Stimulated activated memory B cell treated with anti-CD40 and anti-IgM and Interleukin-4, amounts not matched to agents 10 μg/mL and 1 μg/mL and 100 μg/mL, for 72 hours (primary cell): ENCODE results near the gene PLOD2.
"Not testable (repeated sequence)": the region's sequence is repeated elsewhere in the genome, so short reads cannot be mapped to it uniquely, and the experiment has no call there.

Experiments used
- ATAC-seq: fragments of 150-1000 bp; cut with Tn5 transposase; 2 replicates; pipeline ENCODE4 v1.10.0; 2021
- H3K27ac Mint-ChIP-seq: one replicate; pipeline ENCODE4 v1.8.0; 2022; ENCODE audit warnings: mild to moderate bottlenecking, mixed read lengths
- H3K27me3 Mint-ChIP-seq: one replicate; pipeline ENCODE4 v1.8.0; 2022; ENCODE audit warnings: mixed read lengths
- H3K36me3 Mint-ChIP-seq: one replicate; pipeline ENCODE4 v1.8.0; 2022; ENCODE audit warnings: mixed read lengths
- H3K4me1 Mint-ChIP-seq: one replicate; pipeline ENCODE4 v1.8.0; 2022; ENCODE audit warnings: mixed read lengths
- H3K4me3 Mint-ChIP-seq: one replicate; pipeline ENCODE4 v1.8.0; 2022; ENCODE audit warnings: mild to moderate bottlenecking, moderate library complexity, mixed read lengths
- H3K9me3 Mint-ChIP-seq: one replicate; pipeline ENCODE4 v1.8.0; 2022; ENCODE audit warnings: mixed read lengths

PLOD2 gene

GRCh38 chr3:146134348-146135117, 26.5 kb downstream of the PLOD2 start:
- no peaks in the 10 kb centered on the region for H3K4me1 Mint-ChIP-seq
- ATAC-seq: no peak
- no peak overlapping the region for H3K27ac Mint-ChIP-seq
- no peaks in the 10 kb centered on the region for H3K9me3 Mint-ChIP-seq
- H3K27me3 Mint-ChIP-seq: no peaks in the 10 kb centered on the region
- H3K4me3 Mint-ChIP-seq: no peak overlapping the region
- H3K36me3 Mint-ChIP-seq: no peaks in the 10 kb centered on the region

GRCh38 chr3:146133441-146133840, 27.5 kb downstream of the PLOD2 start:
- H3K4me1 Mint-ChIP-seq: no peaks in the 10 kb centered on the region
- H3K36me3 Mint-ChIP-seq: no peaks in the 10 kb centered on the region
- H3K27me3 Mint-ChIP-seq: no peaks in the 10 kb centered on the region
- ATAC-seq: no peak
- H3K27ac Mint-ChIP-seq: no peak overlapping the region
- no peaks in the 10 kb centered on the region for H3K9me3 Mint-ChIP-seq
- no peak overlapping the region for H3K4me3 Mint-ChIP-seq

- no peaks in the 10 kb centered on the region for H3K9me3 Mint-ChIP-seq
- H3K4me1 Mint-ChIP-seq: no peaks in the 10 kb centered on the region
- no peak overlapping the region for H3K4me3 Mint-ChIP-seq
- H3K27me3 Mint-ChIP-seq: no peaks in the 10 kb centered on the region
- ATAC-seq: no peak
- H3K36me3 Mint-ChIP-seq: no peaks in the 10 kb centered on the region
- H3K27ac Mint-ChIP-seq: no peak overlapping the region
Observed at GRCh38 chr3:146131616-146132410, 29.2 kb downstream of the PLOD2 start.

GRCh38 chr3:146130881-146131371, 30.1 kb downstream of the PLOD2 start:
- no peak for ATAC-seq
- Mint-ChIP-seq H3K4me3 (no peak overlapping the region), H3K9me3 (no peaks in the 10 kb centered on the region), H3K4me1 (no peaks in the 10 kb centered on the region), H3K36me3 (no peaks in the 10 kb centered on the region), H3K27ac (no peak overlapping the region), H3K27me3 (no peaks in the 10 kb centered on the region)

- Mint-ChIP-seq H3K4me3 (no peak overlapping the region), H3K27me3 (no peaks in the 10 kb centered on the region), H3K27ac (no peak overlapping the region), H3K36me3 (no peaks in the 10 kb centered on the region), H3K4me1 (no peaks in the 10 kb centered on the region), H3K9me3 (no peaks in the 10 kb centered on the region)
- no peak for ATAC-seq
Observed at GRCh38 chr3:146129750-146130149, 31.2 kb downstream of the PLOD2 start.

GRCh38 chr3:146128939-146129338, 32.0 kb downstream of the PLOD2 start:
- H3K4me3 Mint-ChIP-seq: no peak overlapping the region
- peaks cover 3% of the 10 kb centered on the region for H3K9me3 Mint-ChIP-seq
- no peaks in the 10 kb centered on the region for H3K36me3 Mint-ChIP-seq
- no peak for ATAC-seq
- no peak overlapping the region for H3K27ac Mint-ChIP-seq
- no peaks in the 10 kb centered on the region for H3K4me1 Mint-ChIP-seq
- H3K27me3 Mint-ChIP-seq: no peaks in the 10 kb centered on the region

- Mint-ChIP-seq H3K36me3 (no peaks in the 10 kb centered on the region), H3K27me3 (no peaks in the 10 kb centered on the region), H3K9me3 (peaks cover 3% of the 10 kb centered on the region), H3K4me3 (no peak overlapping the region), H3K4me1 (no peaks in the 10 kb centered on the region), H3K27ac (no peak overlapping the region)
- ATAC-seq: no peak
Observed at GRCh38 chr3:146128179-146128578, 32.8 kb downstream of the PLOD2 start.

- no peaks in the 10 kb centered on the region for H3K4me1 Mint-ChIP-seq
- ATAC-seq: no peak
- no peak overlapping the region for H3K27ac Mint-ChIP-seq
- no peaks in the 10 kb centered on the region for H3K36me3 Mint-ChIP-seq
- no peaks in the 10 kb centered on the region for H3K27me3 Mint-ChIP-seq
- H3K9me3 Mint-ChIP-seq: peaks cover 6% of the 10 kb centered on the region
- no peak overlapping the region for H3K4me3 Mint-ChIP-seq
Observed at GRCh38 chr3:146125951-146126350, 35.0 kb downstream of the PLOD2 start.

- Mint-ChIP-seq H3K4me1 (no peaks in the 10 kb centered on the region), H3K4me3 (no peak overlapping the region), H3K27me3 (no peaks in the 10 kb centered on the region), H3K9me3 (peaks cover 6% of the 10 kb centered on the region), H3K27ac (no peak overlapping the region), H3K36me3 (no peaks in the 10 kb centered on the region)
- no peak for ATAC-seq
Observed at GRCh38 chr3:146124126-146124801, 36.7 kb downstream of the PLOD2 start.

- no peaks in the 10 kb centered on the region for H3K27me3 Mint-ChIP-seq
- no peak overlapping the region for H3K4me3 Mint-ChIP-seq
- H3K4me1 Mint-ChIP-seq: no peaks in the 10 kb centered on the region
- no peak for ATAC-seq
- no peak overlapping the region for H3K27ac Mint-ChIP-seq
- peaks cover 18% of the 10 kb centered on the region for H3K9me3 Mint-ChIP-seq
- no peaks in the 10 kb centered on the region for H3K36me3 Mint-ChIP-seq
Observed at GRCh38 chr3:146117406-146118285, 43.3 kb downstream of the PLOD2 start.

GRCh38 chr3:146115619-146116018, 45.4 kb downstream of the PLOD2 start:
- H3K9me3 Mint-ChIP-seq: peaks cover 17% of the 10 kb centered on the region
- no peaks in the 10 kb centered on the region for H3K36me3 Mint-ChIP-seq
- no peak overlapping the region for H3K27ac Mint-ChIP-seq
- no peak overlapping the region for H3K4me3 Mint-ChIP-seq
- no peaks in the 10 kb centered on the region for H3K4me1 Mint-ChIP-seq
- no peak for ATAC-seq
- H3K27me3 Mint-ChIP-seq: no peaks in the 10 kb centered on the region

GRCh38 chr3:146113804-146114203, 47.2 kb downstream of the PLOD2 start:
- H3K4me3 Mint-ChIP-seq, H3K36me3 Mint-ChIP-seq: not testable (repeated sequence)

GRCh38 chr3:146111337-146111736, 49.6 kb downstream of the PLOD2 start:
- Mint-ChIP-seq H3K4me3 (no peak overlapping the region), H3K9me3 (peaks cover 17% of the 10 kb centered on the region), H3K36me3 (no peaks in the 10 kb centered on the region), H3K27me3 (no peaks in the 10 kb centered on the region), H3K27ac (no peak overlapping the region), H3K4me1 (no peaks in the 10 kb centered on the region)
- no peak for ATAC-seq

More at GRCh38 chr3:146113804-146114203, 47.2 kb downstream of the PLOD2 start:
- H3K27me3 Mint-ChIP-seq, H3K4me1 Mint-ChIP-seq, H3K27ac Mint-ChIP-seq, ATAC-seq: not testable (repeated sequence)
- H3K9me3 Mint-ChIP-seq: peaks cover 17% of the 10 kb centered on the region

GRCh38 chr3:146110161-146110560, 50.8 kb downstream of the PLOD2 start:
- Mint-ChIP-seq H3K27me3 (no peaks in the 10 kb centered on the region), H3K4me3 (no peak overlapping the region), H3K9me3 (peaks cover 10% of the 10 kb centered on the region), H3K4me1 (no peaks in the 10 kb centered on the region), H3K27ac (no peak overlapping the region), H3K36me3 (no peaks in the 10 kb centered on the region)
- no peak for ATAC-seq

- H3K9me3 Mint-ChIP-seq: no peaks in the 10 kb centered on the region
- H3K36me3 Mint-ChIP-seq: no peaks in the 10 kb centered on the region
- H3K27ac Mint-ChIP-seq: no peak overlapping the region
- H3K4me1 Mint-ChIP-seq: no peaks in the 10 kb centered on the region
- H3K4me3 Mint-ChIP-seq: no peak overlapping the region
- H3K27me3 Mint-ChIP-seq: no peaks in the 10 kb centered on the region
- no peak for ATAC-seq
Observed at GRCh38 chr3:146106986-146107385, 54.0 kb downstream of the PLOD2 start.
